ENCODE measurements around the gene ALPG.
"Not testable (repeated sequence)": the region's sequence is repeated elsewhere in the genome, so short reads cannot be mapped to it uniquely, and the experiment has no call there.

ALPG gene

DNA sequence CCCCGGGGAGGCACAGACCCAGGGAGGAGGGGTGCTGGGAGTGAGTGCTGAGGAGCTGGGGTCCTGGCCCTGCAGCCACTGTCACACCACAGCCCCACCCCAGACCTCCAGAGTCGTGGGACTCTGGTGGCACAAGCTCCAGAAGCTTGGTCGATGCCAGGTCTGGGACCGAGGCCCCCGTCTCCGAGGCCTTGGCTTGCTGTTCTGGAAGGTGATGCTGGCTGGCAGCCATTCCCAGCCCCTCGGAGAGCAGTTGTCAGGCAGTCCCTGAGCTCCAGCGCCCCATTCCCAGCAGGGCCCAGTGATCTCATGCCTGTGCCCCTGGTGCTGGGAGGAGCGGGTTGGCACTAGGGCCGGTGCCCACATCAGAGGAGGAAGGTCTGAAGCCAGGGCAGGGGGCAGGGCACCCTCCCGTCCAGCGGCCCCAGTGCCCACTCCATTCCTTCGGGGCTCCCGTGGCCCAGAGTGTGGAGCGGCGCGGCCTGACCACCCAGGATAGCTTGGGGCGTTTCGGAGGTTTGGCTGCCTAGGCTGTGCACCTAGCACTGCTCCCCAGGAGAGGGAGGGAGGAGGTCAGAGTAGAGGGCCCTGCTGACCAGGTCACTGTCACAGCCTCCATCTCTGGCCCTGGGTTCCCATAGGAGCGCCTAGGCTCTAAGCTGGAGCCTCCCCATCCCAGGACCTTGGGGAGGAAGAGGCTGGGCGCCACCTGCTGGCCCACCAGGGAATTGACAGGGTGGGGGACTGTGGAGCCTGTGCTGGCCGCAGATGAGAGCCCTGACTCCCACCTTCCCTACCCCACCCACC is 32.5 kb downstream of the ALPG start:
- in situ Hi-C loops (cut with MboI; ENCODE audit: low sequenced_read_pairs): loop anchor here (25.0 kb wide), 1 partner anchor 527 kb away; no protein-coding TSS in a partner anchor

DNA sequence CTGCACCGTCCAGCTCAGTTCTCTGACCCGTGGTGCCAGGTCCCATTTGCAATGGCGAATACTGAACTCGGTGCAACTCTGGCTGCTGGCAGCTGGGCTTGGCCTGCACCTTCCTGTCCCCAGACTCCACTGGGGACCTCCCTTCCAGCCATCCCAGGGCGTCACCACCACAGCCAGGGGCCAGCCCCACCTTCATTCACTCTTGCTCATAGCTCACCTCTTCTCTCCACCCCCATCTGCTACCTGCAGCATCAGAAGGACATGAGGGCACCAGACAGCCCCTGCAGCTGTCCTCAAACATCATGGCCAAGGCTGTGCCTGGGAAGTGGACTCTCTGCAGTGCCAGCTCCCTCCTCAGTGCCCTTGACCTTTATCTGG is 33.1 kb downstream of the ALPG start:
- in situ Hi-C loops (cut with MboI; ENCODE audit: low sequenced_read_pairs): loop anchor here (25.0 kb wide), 1 partner anchor 527 kb away; no protein-coding TSS in a partner anchor

DNA sequence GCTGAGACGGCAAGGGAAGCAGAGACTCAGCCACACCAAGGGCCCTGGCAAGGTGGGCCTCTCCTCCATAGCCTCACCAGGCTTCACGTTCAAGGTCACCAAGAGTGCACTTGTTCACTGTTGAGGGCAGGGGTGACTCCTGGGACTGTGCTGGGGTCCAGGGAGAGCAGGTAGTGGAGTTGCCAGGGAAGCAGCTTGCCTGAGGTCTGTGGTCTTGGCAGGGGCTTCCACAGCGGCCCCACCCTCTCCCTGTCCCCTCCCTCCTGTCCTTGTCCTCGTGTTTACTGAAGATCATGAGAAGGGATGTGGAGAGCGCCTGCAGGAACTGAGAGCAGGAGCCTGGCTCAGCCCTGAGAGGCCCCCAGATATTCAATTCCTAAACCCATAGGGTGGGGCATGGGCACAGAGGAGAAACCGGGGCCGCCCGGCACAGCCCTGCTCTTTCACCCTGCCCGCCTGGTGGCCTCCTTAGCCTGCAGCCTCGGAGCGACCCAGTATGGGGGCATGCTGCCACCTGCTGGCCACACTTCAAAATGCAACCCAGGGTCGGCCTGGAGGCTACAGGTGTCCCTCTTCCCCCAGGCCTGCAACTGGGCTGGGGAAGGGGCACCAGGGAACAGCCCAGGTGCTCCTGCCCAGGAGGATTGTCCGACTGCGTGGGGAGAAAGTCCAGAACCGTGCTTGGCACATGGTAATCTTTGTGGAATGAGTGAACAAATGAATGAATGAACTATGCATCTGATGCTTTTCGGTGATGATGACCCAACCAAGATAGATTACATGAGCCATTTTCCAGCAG is 33.8 kb downstream of the ALPG start:
- in situ Hi-C loops (cut with MboI; ENCODE audit: low sequenced_read_pairs): loop anchor here (25.0 kb wide), 1 partner anchor 528 kb away; no protein-coding TSS in a partner anchor

DNA sequence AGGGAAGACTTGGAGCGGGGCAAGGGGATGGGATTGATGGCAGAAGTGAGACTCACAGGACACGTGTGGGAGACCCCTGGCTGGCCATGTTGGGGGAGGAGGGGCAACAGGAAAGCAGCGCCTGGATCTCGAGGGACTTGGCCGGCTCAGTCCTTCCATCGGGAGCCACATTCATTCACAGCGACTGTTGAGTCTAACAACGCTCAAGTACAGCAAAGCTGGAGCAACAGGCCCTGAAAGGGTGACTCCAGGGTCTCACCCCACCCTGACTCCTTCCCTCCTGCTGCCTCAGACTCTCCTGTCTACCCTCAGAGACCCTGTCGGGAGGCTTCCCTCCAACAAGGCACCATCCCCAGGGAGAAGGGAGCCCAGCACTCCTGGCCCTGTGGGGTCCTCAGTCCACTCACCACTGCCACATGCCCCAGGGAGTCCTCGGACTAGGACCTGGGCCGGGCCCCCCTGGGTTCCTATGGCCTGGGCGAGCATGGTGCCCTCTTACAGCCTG is 34.6 kb downstream of the ALPG start:
- in situ Hi-C loops (cut with MboI; ENCODE audit: low sequenced_read_pairs): loop anchor here (25.0 kb wide), 1 partner anchor 529 kb away; no protein-coding TSS in a partner anchor

DNA sequence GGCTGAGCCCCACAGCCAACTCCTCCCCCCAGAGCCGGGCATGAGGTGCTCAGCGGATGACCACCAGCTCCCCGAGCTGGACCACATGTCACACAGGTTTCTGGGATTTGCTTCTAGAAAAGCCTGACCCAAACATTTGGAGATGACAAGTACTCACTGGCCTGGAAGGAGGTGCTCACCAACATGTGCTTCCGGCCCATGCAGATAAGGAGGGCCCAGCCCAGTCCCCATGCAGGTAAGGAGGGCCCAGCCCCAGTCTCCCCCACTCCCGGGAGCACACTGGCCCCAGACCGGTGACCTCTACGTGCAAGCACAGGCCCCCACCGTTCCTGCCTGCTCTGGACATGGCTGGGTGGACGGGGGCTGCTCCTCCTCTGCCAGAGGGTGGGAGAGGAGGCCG is 35.3 kb downstream of the ALPG start:
- in situ Hi-C loops (cut with MboI; ENCODE audit: low sequenced_read_pairs): loop anchor here (25.0 kb wide), 1 partner anchor 530 kb away; no protein-coding TSS in a partner anchor

DNA sequence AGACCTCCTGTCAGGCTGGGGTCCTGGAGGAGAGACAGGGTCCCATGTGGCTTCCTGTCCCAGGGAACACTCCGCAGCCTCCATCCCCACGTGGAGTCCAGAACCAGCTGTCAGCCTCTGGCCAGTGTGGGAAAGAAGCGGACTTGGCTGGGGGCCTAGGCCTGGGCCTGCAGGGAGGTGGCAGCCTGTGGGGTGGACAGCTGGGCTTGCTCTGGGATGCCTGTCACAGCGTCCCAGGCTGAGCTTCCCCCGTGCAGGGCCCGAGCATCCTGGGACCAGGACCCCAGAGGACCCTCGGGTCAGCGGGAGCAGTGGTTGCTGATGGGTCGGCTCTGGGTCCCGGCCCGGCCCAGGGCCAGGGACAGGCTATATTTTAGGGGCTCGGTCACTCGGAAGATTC is 35.8 kb downstream of the ALPG start:
- in situ Hi-C loops (cut with MboI; ENCODE audit: low sequenced_read_pairs): loop anchor here (25.0 kb wide), 1 partner anchor 530 kb away; no protein-coding TSS in a partner anchor

DNA sequence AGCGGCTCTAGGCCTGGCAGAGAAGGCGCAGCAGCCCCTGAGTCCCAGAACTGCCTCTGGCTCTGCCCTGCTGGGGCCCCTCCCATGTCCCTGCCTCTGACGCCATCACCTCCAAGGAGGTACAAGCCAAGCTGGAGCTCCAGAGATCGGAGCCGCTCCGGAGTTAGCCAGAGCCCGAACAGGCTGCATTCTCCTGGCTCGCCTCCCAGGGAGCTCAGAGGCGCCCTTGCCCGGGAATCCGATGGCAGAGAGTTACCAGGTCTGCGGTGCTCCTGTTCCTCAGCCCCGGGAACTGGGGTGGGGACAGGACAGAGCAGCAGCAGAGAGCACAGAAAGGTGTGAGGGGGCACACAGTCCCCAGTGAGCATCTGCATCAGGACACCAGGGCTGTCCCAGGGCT is 36.4 kb downstream of the ALPG start:
- in situ Hi-C loops (cut with MboI; ENCODE audit: low sequenced_read_pairs): loop anchor here (25.0 kb wide), 1 partner anchor 531 kb away; no protein-coding TSS in a partner anchor

DNA sequence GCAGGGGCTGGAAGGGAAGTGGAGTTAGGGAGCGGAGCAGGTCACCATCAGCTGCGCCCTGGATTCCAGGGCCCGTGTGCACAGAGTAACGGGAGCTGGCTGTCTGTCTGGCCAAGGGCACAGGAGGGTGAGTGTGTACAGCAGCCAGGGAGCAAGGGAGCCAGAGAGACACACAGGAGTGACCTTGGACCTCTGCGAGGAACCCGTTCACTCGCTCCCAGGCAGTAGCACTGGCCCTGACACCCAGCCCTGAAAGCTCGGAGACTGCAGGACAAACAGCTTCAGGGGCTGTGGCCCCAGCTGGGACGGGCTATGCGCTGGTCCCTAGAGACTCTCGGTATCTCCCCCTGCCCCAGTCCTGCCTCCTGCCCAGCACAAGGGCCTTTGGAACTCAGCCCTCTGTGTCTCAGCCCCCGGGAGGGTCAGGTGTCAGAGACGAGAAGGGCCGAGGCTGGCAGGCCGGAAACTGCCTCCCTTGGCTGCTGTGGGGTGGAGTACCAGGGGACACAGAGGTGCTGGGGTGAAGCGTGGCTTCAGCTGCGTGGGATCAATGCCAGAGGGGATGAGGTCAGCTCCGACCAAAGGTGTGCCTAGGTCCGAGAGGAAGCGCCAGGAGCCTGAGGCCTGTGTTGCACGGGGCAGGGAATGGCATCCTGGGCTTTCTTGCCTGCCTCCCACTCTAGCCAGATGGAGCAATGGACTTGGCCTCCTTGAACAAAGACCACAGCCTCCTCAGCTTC is 37.2 kb downstream of the ALPG start:
- in situ Hi-C loops (cut with MboI; ENCODE audit: low sequenced_read_pairs): loop anchor here (25.0 kb wide), 1 partner anchor 532 kb away; no protein-coding TSS in a partner anchor

DNA sequence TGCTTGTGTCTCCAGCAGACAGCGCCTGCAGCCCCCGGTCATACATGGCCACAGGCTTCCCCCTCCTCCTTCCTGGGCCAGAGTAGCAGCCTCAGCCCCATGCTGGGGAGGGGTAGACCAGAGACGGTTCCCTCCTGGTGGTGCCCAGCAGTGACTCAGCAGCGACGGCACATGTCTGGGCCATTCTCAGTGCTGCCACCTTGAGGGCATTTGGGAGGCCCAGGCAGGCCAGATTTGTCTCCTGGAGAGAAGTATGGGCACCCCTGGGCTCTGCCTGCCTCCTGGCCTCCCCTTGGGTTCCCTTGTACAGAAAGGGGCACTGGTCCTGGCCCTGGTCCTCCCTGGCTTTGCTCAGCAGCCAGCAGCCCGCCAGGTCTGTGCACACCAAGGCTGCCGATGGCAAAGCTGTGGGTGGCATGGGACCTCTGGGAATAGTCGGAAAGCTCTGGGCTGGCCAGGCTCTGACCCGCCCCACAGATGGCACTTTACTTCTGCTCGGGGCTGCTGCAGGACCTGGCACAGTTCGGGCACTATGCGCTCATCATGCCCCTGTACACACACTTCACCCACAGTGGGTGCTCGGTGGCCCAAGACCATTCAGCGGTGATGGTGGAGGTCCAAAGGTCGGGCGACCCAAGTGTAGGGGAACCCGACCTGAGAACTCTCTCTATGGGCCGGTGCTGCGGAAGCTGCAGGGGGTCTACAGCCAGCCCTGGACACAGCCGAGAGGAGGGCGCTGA is 37.9 kb downstream of the ALPG start:
- in situ Hi-C loops (cut with MboI; ENCODE audit: low sequenced_read_pairs): loop anchor here (25.0 kb wide), 1 partner anchor 532 kb away; no protein-coding TSS in a partner anchor

DNA sequence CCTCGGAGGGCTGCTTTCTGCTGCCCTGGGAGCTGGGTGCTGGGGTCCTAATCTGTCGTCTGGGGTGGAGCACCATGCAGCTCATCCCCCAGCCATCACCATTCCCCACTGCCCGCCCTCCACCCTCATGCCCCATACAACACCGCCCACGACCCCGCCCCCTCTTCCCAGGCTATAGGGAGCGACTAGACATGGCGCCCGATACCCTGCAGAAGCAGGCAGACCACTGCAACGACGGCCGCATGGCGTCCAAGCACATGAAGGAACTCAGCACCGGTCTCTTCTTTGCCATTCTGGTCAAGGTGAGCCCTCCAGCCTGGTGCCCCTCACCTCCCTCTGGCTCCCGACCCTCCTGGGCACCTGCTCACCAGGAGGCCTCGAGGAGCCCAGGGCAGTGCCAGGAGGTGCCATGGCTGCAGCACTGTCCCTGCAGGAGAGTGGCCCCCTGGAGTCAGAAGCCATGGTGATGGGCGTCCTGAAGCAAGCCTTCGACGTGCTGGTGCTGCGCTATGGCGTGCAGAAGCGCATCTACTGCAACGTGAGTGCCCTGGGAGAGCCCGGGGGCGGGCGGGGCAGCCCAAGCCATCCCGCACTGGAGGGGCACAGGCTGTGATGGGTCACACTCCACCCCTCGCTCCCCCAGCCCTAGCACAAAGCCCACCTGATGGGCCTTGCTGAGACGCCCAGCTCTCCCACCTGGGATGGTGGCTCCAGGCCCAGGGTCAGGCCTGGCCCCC is 38.7 kb downstream of the ALPG start:
- in situ Hi-C loops (cut with MboI; ENCODE audit: low sequenced_read_pairs): loop anchor here (25.0 kb wide), 1 partner anchor 533 kb away; no protein-coding TSS in a partner anchor

DNA sequence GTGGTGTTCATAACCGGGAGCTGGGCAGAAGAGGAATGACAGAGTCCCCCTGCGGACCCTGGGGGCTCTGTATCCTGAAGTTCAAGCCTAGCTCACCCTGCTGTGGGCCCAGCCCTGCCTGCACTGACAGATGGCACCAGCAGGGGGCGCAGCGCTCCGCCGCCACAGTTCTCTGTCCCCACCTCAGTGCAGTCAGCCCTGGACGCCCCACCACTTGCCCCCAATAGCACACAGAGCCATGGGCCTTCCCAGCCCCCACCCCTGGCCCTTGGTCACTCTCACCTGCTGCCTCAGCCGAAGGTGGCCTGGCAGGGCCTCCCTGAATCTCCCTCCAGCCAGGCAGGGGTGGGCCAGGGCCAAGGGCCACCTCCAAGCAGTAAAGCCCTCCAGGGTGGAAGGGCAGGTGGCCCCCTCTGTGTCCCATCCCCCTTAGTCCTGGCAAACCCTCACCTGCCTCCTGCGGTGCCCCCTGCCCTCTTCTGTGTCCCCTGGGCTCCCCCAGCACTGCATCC is 39.7 kb downstream of the ALPG start:
- in situ Hi-C loops (cut with MboI; ENCODE audit: low sequenced_read_pairs): loop anchor here (25.0 kb wide), 1 partner anchor 534 kb away; no protein-coding TSS in a partner anchor

DNA sequence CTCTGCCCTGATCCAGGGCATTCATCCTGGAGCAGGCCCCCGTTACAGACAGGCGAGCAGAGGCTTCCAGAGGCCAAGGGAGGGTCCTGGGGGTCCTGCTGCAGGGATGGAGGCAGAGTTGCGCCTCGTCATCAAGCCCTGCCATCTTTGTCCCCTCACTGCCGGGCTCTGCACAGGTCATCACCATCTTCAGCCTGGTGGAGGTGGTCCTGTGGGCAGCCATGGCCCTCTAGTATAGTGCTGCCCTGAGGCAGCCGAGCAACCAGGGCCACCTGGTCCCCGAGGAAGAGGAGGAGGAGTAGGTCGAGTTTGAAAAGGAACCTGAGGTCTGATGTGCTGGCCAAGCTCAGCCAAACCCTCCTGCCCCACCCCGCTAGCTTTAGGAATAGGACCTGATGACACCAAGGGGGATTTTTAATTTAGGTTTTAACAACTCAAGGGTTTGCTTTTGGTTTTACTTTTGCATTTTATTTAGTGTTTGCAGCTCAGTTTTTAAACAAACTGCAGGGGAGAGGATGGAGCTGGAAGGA is 40.5 kb downstream of the ALPG start:
- in situ Hi-C loops (cut with MboI; ENCODE audit: low sequenced_read_pairs): loop anchor here (25.0 kb wide), 1 partner anchor 535 kb away; no protein-coding TSS in a partner anchor

DNA sequence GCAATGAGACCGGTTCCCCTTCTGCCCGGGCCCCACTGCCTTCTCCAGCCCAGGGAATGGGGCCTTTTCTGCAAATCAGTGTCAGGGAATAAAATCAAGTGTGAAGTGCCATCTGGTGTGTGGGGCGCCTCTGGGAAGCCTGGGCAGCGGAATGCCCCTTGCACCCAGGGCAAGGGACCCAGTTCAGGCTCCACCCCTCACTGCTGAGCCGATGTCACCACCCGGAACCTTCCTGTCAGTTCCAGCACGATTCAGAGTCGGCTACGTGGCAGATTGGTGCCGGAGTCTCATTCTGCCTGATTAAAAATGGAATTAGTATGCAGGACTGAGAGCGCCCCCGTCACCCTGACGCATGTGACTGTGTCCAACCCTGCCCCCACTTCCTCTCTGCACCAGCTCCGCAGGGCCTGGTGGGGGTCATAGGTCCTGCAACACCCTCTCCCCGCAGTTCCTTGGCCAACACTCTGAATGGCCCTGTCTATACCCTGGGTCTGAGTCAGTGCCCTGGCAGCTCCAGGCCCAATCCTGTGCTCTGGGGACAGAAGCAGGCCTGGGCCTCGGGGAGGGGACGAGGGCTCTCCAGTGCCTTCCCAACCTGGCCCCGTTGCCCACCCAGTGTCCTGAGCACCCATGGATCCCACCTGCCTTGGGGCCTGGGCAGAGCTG is 41.1 kb downstream of the ALPG start:
- in situ Hi-C loops (cut with MboI; ENCODE audit: low sequenced_read_pairs): loop anchor here (25.0 kb wide), 1 partner anchor 535 kb away; no protein-coding TSS in a partner anchor

DNA sequence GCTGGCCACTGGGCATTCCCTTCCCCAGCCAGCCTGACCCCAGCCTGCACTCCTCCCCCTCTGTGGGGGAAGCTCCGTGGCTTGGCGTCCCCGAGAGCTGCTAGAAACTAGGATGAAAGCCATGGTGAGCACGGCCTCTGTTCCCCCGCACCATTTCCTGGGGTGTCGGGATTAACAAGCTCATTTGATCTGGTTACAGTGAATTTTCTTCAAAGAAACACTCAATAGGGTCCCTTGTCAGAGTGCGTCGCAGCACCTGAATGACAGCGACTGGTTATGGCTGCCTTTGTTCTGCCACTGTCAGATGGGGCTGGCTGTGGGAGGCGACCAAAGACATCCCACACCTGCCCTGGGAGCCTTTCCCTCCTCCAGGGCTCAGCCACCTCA is 41.7 kb downstream of the ALPG start:
- in situ Hi-C loops (cut with MboI; ENCODE audit: low sequenced_read_pairs): loop anchor here (25.0 kb wide), 1 partner anchor 536 kb away; no protein-coding TSS in a partner anchor

DNA sequence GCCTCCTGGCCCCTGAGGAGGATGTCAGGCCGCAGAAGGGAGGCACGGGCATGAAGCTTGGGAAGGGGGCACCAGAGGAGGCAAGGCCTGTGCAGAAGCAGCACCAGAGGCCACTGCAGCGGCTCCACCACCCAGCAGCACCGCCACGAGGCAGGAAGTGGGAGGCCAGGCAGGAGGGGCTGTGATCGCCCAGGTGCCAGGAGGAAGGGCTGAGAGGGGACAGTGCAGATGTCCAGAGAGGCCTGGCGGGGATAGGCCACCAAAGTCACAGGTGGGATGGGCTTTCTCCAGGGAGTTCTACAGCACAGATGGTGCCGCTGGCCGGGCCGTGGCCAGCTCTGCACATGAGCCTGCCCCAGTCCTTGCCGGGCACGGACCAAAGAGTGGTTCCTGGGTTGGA is 43.3 kb downstream of the ALPG start:
- in situ Hi-C loops (cut with MboI; ENCODE audit: low sequenced_read_pairs): loop anchor here (25.0 kb wide), 1 partner anchor 538 kb away; no protein-coding TSS in a partner anchor

DNA sequence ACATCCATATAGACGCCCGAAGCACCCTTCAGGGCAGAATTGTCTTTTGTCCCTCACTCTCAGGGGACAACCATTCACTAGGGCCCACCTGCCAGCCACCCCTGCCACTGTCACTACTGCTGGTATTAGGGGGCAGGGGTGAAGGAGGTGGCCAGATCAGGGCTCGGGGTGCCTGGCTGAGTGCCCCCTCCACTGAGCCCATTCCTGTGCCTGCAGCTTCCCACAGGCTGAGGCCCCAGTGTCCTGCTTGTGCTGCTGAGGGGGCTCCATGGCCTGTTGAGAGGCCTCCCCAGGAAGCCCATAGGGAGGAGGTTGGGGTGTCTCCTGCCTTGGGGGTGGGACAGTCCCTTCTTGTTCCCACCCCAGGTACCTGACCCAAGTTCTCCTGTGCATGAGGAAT is 45.0 kb downstream of the ALPG start:
- in situ Hi-C loops (cut with MboI; ENCODE audit: low sequenced_read_pairs): not testable (repeated sequence)

DNA sequence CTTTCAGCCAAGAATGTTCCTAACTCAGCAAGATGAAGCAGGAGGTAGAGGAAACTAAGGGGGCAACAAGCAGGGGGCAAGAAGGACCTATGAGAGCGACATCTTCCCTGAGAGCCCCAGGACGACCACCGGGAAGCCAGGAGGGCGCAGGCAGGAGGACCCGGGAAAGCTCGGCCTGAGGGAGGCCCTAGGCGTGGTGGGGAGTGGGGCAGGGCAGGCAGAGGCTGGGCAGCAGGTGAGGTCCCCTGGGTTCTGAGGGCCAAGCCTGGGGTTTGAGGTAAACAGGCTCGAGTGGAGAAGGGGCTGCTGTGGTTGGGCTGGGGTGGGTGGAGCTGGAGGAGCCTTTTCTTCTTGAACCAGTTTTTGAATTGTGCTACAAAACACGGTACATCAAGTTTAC is 48.0 kb downstream of the ALPG start:
- in situ Hi-C loops (cut with MboI; ENCODE audit: low sequenced_read_pairs): no loop called here

Data from HL-60/S4 treated with phorbol 12-myristate 13-acetate at 8.2 ng/mL for 4 days and 3 days (cell line).